GM19099 (cell line): ENCODE measurements around the gene MYO9B.

ENCODE experiments used
- POLR2A ChIP-seq: IDR thresholded peaks from 3 replicates; pipeline ENCODE4 v1.6.1; 2011; ENCODE audit warnings: low read depth; ENCODE audit not compliant: insufficient read length; ENCODE audit errors: extremely low read depth

The MYO9B gene

GRCh38 chr19:17164639-17165038 is 89.1 kb downstream of the MYO9B start:
- TF ChIP-seq POLR2A, result no peak

GRCh38 chr19:17165715-17166114 is 90.1 kb downstream of the MYO9B start:
- TF ChIP-seq POLR2A, result no peak

- no peak for TF ChIP-seq POLR2A
Measured at GRCh38 chr19:17170538-17171297, 95.1 kb downstream of the MYO9B start.

GRCh38 chr19:17171874-17172273 is 96.3 kb downstream of the MYO9B start:
- TF ChIP-seq POLR2A, result no peak

- no peak for TF ChIP-seq POLR2A
Measured at GRCh38 chr19:17172624-17173345, 97.2 kb downstream of the MYO9B start.

- no peak for TF ChIP-seq POLR2A
Measured at GRCh38 chr19:17178291-17178690, 102.7 kb downstream of the MYO9B start.

GRCh38 chr19:17180997-17181702 is 105.6 kb downstream of the MYO9B start:
- TF ChIP-seq POLR2A, result no peak

GRCh38 chr19:17183271-17183761 is 107.7 kb downstream of the MYO9B start:
- no peak for TF ChIP-seq POLR2A

- no peak for TF ChIP-seq POLR2A
Measured at GRCh38 chr19:17183858-17184321, 108.3 kb downstream of the MYO9B start.

GRCh38 chr19:17184371-17184841 is 108.8 kb downstream of the MYO9B start:
- TF ChIP-seq POLR2A, result no peak

GRCh38 chr19:17185590-17185989 is 110.0 kb downstream of the MYO9B start:
- no peak for TF ChIP-seq POLR2A

GRCh38 chr19:17192751-17193150 is 117.2 kb downstream of the MYO9B start:
- no peak for TF ChIP-seq POLR2A

- no peak for TF ChIP-seq POLR2A
Measured at GRCh38 chr19:17194608-17195007, 119.0 kb downstream of the MYO9B start.

GRCh38 chr19:17195106-17195505 is 119.5 kb downstream of the MYO9B start:
- no peak for TF ChIP-seq POLR2A

GRCh38 chr19:17196610-17197009 is 121.0 kb downstream of the MYO9B start:
- no peak for TF ChIP-seq POLR2A
